Heart left ventricle (tissue), 16 donors: ENCODE measurements around the gene PALLD. TPM values are rescaled to one million over a fixed set of nuclear protein-coding genes. Genes with fewer than 3 reads are reported as not detected.

Source experiments
- ATAC-seq, 4 donors: fragments of 200-7000 bp; cut with Tn5 transposase; one replicate each; pipeline ENCODE4 v1.9.1; 2020 to 2022; ENCODE audit warnings: moderate library complexity in 4 of 4, mild to moderate bottlenecking in 3 of 4, moderate number of reproducible peaks in 1 of 4
- DNase-seq, 5 donors: peaks; one replicate each; pipeline ENCODE4 v3.0.0-alpha.2; 2020
- H3K27ac ChIP-seq, 12 donors: fragments of 200-600 bp; sonication (generic) in 4 of 12; one replicate each; pipeline versions ENCODE4 v1.5.0 to v1.8.0; 2016 to 2022; ENCODE audit warnings: mild to moderate bottlenecking in 2 of 12
- H3K27me3 ChIP-seq, 9 donors: fragments of 200-600 bp; sonication (generic) in 2 of 9; one replicate each; pipeline versions ENCODE4 v1.5.1 to v1.8.0; 2016 to 2022; ENCODE audit warnings: mild to moderate bottlenecking in 3 of 9
- H3K36me3 ChIP-seq, 9 donors: fragments of 200-600 bp; sonication (generic) in 2 of 9; one replicate each; pipeline versions ENCODE4 v1.5.0 to v1.8.0; 2018 to 2022; ENCODE audit warnings: mild to moderate bottlenecking in 2 of 9
- H3K4me1 ChIP-seq, 12 donors: fragments of 200-600 bp; sonication (generic) in 4 of 12; one replicate each; pipeline versions ENCODE4 v1.5.0 to v1.8.0; 2016 to 2022; ENCODE audit warnings: mild to moderate bottlenecking in 3 of 12
- H3K4me3 ChIP-seq, 12 donors: fragments of 200-600 bp; sonication (generic) in 4 of 12; one replicate each; pipeline versions ENCODE4 v1.5.0 to v1.8.0; 2017 to 2022; ENCODE audit warnings: mild to moderate bottlenecking in 9 of 12, moderate library complexity in 4 of 12
- H3K9me3 ChIP-seq, 12 donors: fragments of 200-600 bp; sonication (generic) in 4 of 12; one replicate each; pipeline versions ENCODE4 v1.5.0 to v1.8.0; 2016 to 2022; ENCODE audit warnings: mild to moderate bottlenecking in 1 of 12
- POLR2A ChIP-seq, 2 donors: fragments of 450-650 bp; IDR thresholded peaks; one replicate each; pipeline ENCODE4 v1.6.1; 2017; ENCODE audit warnings: antibody characterized with exemption in 2 of 2, mild to moderate bottlenecking in 2 of 2, moderate library complexity in 2 of 2
- WGBS, 4 donors: extraction: QIAGEN DNeasy Blood & Tissue Kit in 2 of 4; methylation state at CpG; one replicate each; pipeline versions ENCODE4 v1.1.5 to v1.1.7; 2013 to 2018; 5-methylcytosine and 5-hydroxymethylcytosine counted together
- intact Hi-C, 10 donors: fragments of 100-400 bp; cut with DNase I; formaldehyde crosslinking; loops; one replicate each; pipeline versions ENCODE4 v1.11.1 to v1.14.2; 2022
- polyA plus RNA-seq, 2 donors: library from polyadenylated mRNA; stranded (reverse); fragments of 200-250 nt; gene quantifications; one replicate each; pipeline ENCODE4 v1.2.3, GENCODE V29; 2013
- total RNA-seq, 9 donors: library from RNA; depleted of rRNA in 2 of 9; stranded (reverse); fragments of >200 nt in 2 of 9; fragmentation: NEBNext Ultra II Directional in 3 of 9; extraction: Animal tissue kit (Norgen Biotek cat#: 25700) in 3 of 9; gene quantifications; one replicate each; pipeline versions ENCODE4 v1.1.0 to v1.2.4, GENCODE V29; 2016 to 2023
- TF ChIP-seq, protein P1 (sequence below), 12 donors: fragments of 200-600 bp; sonication (generic) in 4 of 12; IDR thresholded peaks; one replicate each; pipeline versions ENCODE4 v1.5.0 to v1.8.0; 2018 to 2022; ENCODE audit warnings: antibody characterized with exemption in 12 of 12, mild to moderate bottlenecking in 5 of 12
- donor health status: ischemic (EF 13 %, LVEDD 7.1; RV severe dilation, severe dysfunction).
- donor health status: healthy with polysubstance abuse.
- donor health status: DM: no; HTN: yes; CAD: no.
- donor health status: DM: no; HTN: no; CAD: no.
- donor health status: ischemic (EF 25% LVEDD 6.9; RV normal size, moderate dysfunction).
- donor health status: ischemic (EF 25% LVEDD 5.7; RV mildly dilated, moderate dysfunction).
- donor health status: healthy.
- donor health status: DM: yes; HTN: yes; CAD: no.
- donor health status: ischemic (EF 35%, LVEDD 5.7; RV mildly dilated, moderate dysfunction).
- donor health status: nonischemic (EF 11% LVEDD 7.7; RV severe dilation, severe dysfunction).
- donor health status: DM: yes; HTN: yes; CAD: no.
- donor health status: PGD.
- donor health status: ischemic (EF 29% LVEDD 5.4; RV normal size, mild dysfunction).
- donor health status: nonischemic (EF 23%, LVEDD 6.1; RV moderate dilation, normal function).

PALLD gene
- total and polyA plus RNA-seq, 11 donors = 193 to 1,428 (median 1,015) TPM

DNA sequence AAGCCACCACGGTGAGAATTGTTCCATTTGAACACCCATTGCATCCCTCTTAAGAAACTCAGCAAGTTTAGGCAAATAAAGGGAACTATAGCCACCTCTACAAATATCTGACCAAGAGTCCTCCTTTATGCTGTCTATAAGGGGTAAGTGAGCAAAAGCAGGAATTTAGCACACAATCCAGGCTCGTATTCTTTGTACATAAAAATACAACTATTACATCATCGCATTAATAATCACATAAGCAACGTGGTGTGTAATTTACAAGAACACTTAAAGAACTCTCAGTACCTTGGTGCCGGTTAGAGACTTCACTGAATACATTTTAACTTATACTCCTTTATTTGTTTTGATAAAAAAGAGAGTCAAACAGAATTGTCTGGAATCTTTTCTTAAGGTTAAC is 38.8 kb downstream of the PALLD start:
- H3K4me3 ChIP-seq = no peak overlapping the region
- ATAC-seq = no peak
- peaks cover 0 to 35% (median 9%) of the 10 kb centered on the region in 12 donors for H3K4me1 ChIP-seq
- H3K27me3 ChIP-seq = no peaks in the 10 kb centered on the region
- TF ChIP-seq, protein P1, sequence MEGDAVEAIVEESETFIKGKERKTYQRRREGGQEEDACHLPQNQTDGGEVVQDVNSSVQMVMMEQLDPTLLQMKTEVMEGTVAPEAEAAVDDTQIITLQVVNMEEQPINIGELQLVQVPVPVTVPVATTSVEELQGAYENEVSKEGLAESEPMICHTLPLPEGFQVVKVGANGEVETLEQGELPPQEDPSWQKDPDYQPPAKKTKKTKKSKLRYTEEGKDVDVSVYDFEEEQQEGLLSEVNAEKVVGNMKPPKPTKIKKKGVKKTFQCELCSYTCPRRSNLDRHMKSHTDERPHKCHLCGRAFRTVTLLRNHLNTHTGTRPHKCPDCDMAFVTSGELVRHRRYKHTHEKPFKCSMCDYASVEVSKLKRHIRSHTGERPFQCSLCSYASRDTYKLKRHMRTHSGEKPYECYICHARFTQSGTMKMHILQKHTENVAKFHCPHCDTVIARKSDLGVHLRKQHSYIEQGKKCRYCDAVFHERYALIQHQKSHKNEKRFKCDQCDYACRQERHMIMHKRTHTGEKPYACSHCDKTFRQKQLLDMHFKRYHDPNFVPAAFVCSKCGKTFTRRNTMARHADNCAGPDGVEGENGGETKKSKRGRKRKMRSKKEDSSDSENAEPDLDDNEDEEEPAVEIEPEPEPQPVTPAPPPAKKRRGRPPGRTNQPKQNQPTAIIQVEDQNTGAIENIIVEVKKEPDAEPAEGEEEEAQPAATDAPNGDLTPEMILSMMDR (IDR thresholded peaks at IDR 0.05) = no peak
- no peak for TF ChIP-seq POLR2A (IDR thresholded peaks at IDR 0.05)
- intact Hi-C loops = no loop called here
- no peak for DNase-seq
- peak overlapping the region in 5 of 12 donors; percentile 4 to 53 (median 25) for H3K27ac ChIP-seq
- no peaks in the 10 kb centered on the region for H3K36me3 ChIP-seq
- WGBS, 4 donors = 50 to 66% (median 52%) methylated on average over 5 of the region's 5 CpGs
- H3K9me3 ChIP-seq = no peaks in the 10 kb centered on the region

DNA sequence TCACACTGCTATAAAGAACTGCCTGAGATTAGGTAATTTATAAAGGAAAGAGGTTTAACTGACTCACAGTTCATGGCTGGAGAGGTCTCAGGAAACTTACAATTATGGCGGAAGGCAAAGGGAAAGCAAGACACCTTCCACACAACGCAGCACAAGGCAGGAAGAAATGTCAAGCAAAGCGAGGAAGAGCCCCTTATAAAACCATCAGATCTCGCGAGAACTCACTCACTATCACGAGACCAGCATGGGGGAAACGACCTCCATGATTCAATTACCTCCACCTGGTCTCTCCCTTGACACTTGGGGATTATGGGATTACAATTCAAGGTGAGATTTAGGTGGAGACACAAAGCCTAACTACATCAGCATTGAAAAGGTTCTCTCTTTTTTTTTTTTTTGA is 39.6 kb downstream of the PALLD start:
- TF ChIP-seq POLR2A (IDR thresholded peaks at IDR 0.05) = no peak
- TF ChIP-seq, protein P1 (IDR thresholded peaks at IDR 0.05) = no peak
- DNase-seq (no peak), ATAC-seq (no peak)
- H3K4me3 ChIP-seq = no peak overlapping the region
- H3K36me3 ChIP-seq = no peaks in the 10 kb centered on the region
- H3K27ac ChIP-seq = peak overlapping the region in 5 of 12 donors; percentile 4 to 53 (median 25)
- 66 to 78% (median 73%) methylated on average over 7 of the region's 7 CpGs for WGBS, 4 donors
- no peaks in the 10 kb centered on the region for H3K9me3 ChIP-seq
- intact Hi-C loops = no loop called here
- H3K27me3 ChIP-seq = no peaks in the 10 kb centered on the region
- H3K4me1 ChIP-seq = peaks cover 0 to 31% (median 9%) of the 10 kb centered on the region in 12 donors

DNA sequence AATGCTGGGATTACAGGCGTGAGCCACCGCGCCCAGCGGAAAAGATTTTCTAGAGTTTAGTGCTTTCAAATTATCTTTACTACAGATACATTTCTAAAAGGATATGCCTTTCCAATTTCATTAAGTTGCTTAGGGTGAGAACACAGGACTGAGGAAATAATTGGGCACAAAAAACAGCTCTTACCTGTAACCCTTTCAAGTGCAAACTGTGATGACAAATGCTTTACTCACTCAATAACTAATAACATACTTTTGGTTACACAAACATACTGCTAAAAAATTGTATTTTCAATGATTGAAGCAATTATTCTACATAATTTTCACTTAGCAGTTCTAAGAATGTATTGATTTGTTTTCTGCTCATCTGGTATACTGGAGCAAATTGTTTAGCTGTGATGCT is 40.2 kb downstream of the PALLD start:
- TF ChIP-seq, protein P1 (IDR thresholded peaks at IDR 0.05) = no peak
- no peak for TF ChIP-seq POLR2A (IDR thresholded peaks at IDR 0.05)
- Histone ChIP-seq H3K36me3 (no peaks in the 10 kb centered on the region), H3K27ac (peak overlapping the region in 1 of 12 donors; percentile 53), H3K4me1 (peaks cover 0 to 28% (median 8%) of the 10 kb centered on the region in 12 donors), H3K27me3 (no peaks in the 10 kb centered on the region), H3K4me3 (no peak overlapping the region), H3K9me3 (no peaks in the 10 kb centered on the region)
- ATAC-seq (no peak), DNase-seq (no peak)
- 94 to 99% (median 97%) methylated on average over 4 of the region's 4 CpGs for WGBS, 4 donors
- intact Hi-C loops = no loop called here

DNA sequence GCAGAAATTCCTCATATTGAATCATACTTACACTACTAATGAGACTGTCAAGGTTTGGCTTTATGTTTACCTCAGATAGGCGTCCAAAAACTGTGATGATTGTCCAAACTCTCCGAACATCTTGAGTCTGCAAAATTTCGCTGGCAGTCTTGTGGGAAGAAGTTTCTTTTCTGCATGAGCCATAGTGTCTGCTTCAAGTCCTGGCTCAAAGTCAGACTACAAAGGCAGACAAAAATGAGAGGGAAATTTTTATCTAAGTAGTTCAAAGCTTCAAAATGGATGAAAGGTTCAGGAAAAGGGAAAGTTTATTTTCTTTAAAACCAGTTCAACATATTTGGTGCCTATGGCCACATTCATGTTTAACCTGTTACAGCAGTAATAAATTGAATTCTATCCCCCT is 40.7 kb downstream of the PALLD start:
- H3K27ac ChIP-seq = no peak overlapping the region
- WGBS, 4 donors = 67 to 74% (median 72%) methylated on average over 3 of the region's 3 CpGs
- ATAC-seq = no peak

More for the DNA sequence above, 40.7 kb downstream of the PALLD start:
- DNase-seq = no peak
- Histone ChIP-seq H3K4me3 (no peak overlapping the region), H3K27me3 (no peaks in the 10 kb centered on the region), H3K36me3 (no peaks in the 10 kb centered on the region), H3K9me3 (no peaks in the 10 kb centered on the region), H3K4me1 (peaks cover 0 to 28% (median 8%) of the 10 kb centered on the region in 12 donors)
- intact Hi-C loops = no loop called here
- no peak for TF ChIP-seq POLR2A (IDR thresholded peaks at IDR 0.05)
- TF ChIP-seq, protein P1 (IDR thresholded peaks at IDR 0.05) = no peak
